Transverse colon (tissue), 3 donors: Measurements from ENCODE around the gene MXD4.

Experiments used
- CTCF ChIP-seq, 5 experiments: fragments of 200-600 bp in 3 of 5; fragments of 450-650 bp in 2 of 5; sonication (generic) in 3 of 5; IDR thresholded peaks; 1 replicate in 2 of 5; 2 replicates in 3 of 5; pipeline ENCODE4 v1.5.1; 2016 to 2017; ENCODE audit warnings: antibody characterized with exemption in 5 of 5, inconsistent platforms in 3 of 5, mild to moderate bottlenecking in 2 of 5, moderate library complexity in 1 of 5
- POLR2A ChIP-seq: fragments of 450-650 bp; IDR thresholded peaks from one replicate; pipeline ENCODE4 v1.6.1; 2016; ENCODE audit warnings: antibody characterized with exemption, mild to moderate bottlenecking, moderate library complexity

- TF ChIP-seq CTCF (IDR thresholded peaks at IDR 0.05) (no peak), POLR2A (no peak)
These were observed 2.2 kb downstream of the MXD4 start for GRCh38 chr4:2259541-2260343.
